SK-N-SH (cell line): ENCODE data around the gene ITK. TPM values are rescaled to one million over a fixed set of nuclear protein-coding genes. Genes with fewer than 3 reads are reported as not detected.

Experiments
- CTCF ChIA-PET: fragments of 300-600, 350-600 bp; formaldehyde crosslinking; extraction: SDS; loops from one replicate; lab custom pipeline; 2021; lab: Yijun Ruan, JAX
- POLR2A ChIA-PET: fragments of 350-600 bp; sonication (Branson Sonifier 250); formaldehyde crosslinking; extraction: SDS; loops from one replicate; lab custom pipeline; 2020; ENCODE audit warnings: antibody characterized with exemption, inconsistent platforms; lab: Yijun Ruan, JAX
- DNase-seq: peaks from one replicate; pipeline ENCODE4 v3.0.0; 2012
- H2AFZ ChIP-seq: fragments of 200-600 bp; sonication (generic); 2 replicates; pipeline ENCODE4 v1.8.1; 2016; ENCODE audit warnings: antibody characterized with exemption, mild to moderate bottlenecking, low read depth
- H3F3A ChIP-seq: fragments of 200-600 bp; sonication (generic); replicated peaks from 2 replicates; pipeline ENCODE3; 2016; ENCODE audit warnings: antibody characterized with exemption, mild to moderate bottlenecking; ENCODE audit not compliant: insufficient read depth
- H3K27ac ChIP-seq, 2 experiments: fragments of 200-500 bp in 1 of 2; fragments of 200-600 bp in 1 of 2; sonication (Bioruptor generic) in 1 of 2; sonication (generic), shearing (Covaris generic) in 1 of 2; 2 replicates each; pipeline versions ENCODE4 v1.5.1 to v1.6.1; 2014 to 2016; ENCODE audit warnings: low read depth in 2 of 2, inconsistent platforms in 1 of 2, low read length in 1 of 2, mild to moderate bottlenecking in 1 of 2, mixed read lengths in 1 of 2
- H3K27me3 ChIP-seq: fragments of 200-600 bp; sonication (generic), shearing (Covaris generic); 2 replicates; pipeline ENCODE4 v1.6.1; 2016; ENCODE audit warnings: mixed run types; ENCODE audit not compliant: insufficient read depth
- H3K36me3 ChIP-seq, 2 experiments: fragments of 200-500 bp in 1 of 2; fragments of 200-600 bp in 1 of 2; sonication (Bioruptor generic) in 1 of 2; sonication (generic) in 1 of 2; replicated peaks in 1 of 2; 2 replicates each; pipeline versions ENCODE3 to v1.5.1; 2014 to 2016; ENCODE audit warnings: low read length in 1 of 2, mild to moderate bottlenecking in 1 of 2; ENCODE audit not compliant: insufficient read depth in 2 of 2, control insufficient read depth in 1 of 2
- H3K4me1 ChIP-seq, 2 experiments: fragments of 200-500 bp in 1 of 2; fragments of 200-600 bp in 1 of 2; sonication (Bioruptor generic) in 1 of 2; sonication (generic), shearing (Covaris generic) in 1 of 2; 2 replicates each; pipeline versions ENCODE4 v1.5.1 to v1.6.1; 2014 to 2016; ENCODE audit warnings: low read depth in 1 of 2, low read length in 1 of 2, mixed run types in 1 of 2; ENCODE audit not compliant: insufficient read depth in 2 of 2, control insufficient read depth in 1 of 2
- H3K4me2 ChIP-seq: fragments of 200-600 bp; sonication (generic), shearing (Covaris generic); 2 replicates; pipeline ENCODE4 v1.6.1; 2017; ENCODE audit warnings: mixed run types
- H3K4me3 ChIP-seq, 2 experiments: fragments of 200-500 bp in 1 of 2; fragments of 200-600 bp in 1 of 2; sonication (Bioruptor generic) in 1 of 2; sonication (generic), shearing (Covaris generic) in 1 of 2; 2 replicates each; pipeline versions ENCODE4 v1.5.1 to v1.8.1; 2014 to 2016; ENCODE audit warnings: low read depth in 2 of 2, inconsistent platforms in 1 of 2, low read length in 1 of 2, mild to moderate bottlenecking in 1 of 2, mixed read lengths in 1 of 2, moderate library complexity in 1 of 2
- H3K79me2 ChIP-seq: fragments of 200-600 bp; sonication (generic); 2 replicates; pipeline ENCODE4 v1.8.1; 2017; ENCODE audit warnings: mild to moderate bottlenecking; ENCODE audit not compliant: insufficient read depth
- H3K9ac ChIP-seq: fragments of 200-600 bp; sonication (generic); 2 replicates; pipeline ENCODE4 v1.6.1; 2017; ENCODE audit warnings: mixed run types
- H3K9me2 ChIP-seq: fragments of 200-600 bp; sonication (generic); 2 replicates; pipeline ENCODE4 v1.6.1; 2017; ENCODE audit warnings: mixed run types
- H3K9me3 ChIP-seq: fragments of 200-600 bp; sonication (generic); 2 replicates; pipeline ENCODE4 v1.6.1; 2017; ENCODE audit warnings: mixed run types, mild to moderate bottlenecking, moderate library complexity
- H4K20me1 ChIP-seq: fragments of 200-600 bp; sonication (generic); 2 replicates; pipeline ENCODE4 v1.6.1; 2017; ENCODE audit warnings: mild to moderate bottlenecking, mixed run types; ENCODE audit not compliant: insufficient read depth
- CHD2 ChIP-seq: fragments of 150-350 bp; IDR thresholded peaks from 2 replicates; pipeline ENCODE4 v1.6.1; 2018; ENCODE audit warnings: low read length; ENCODE audit not compliant: partially characterized antibody
- CTCF ChIP-seq: fragments of 200-600 bp; sonication (generic); IDR thresholded peaks from 2 replicates; pipeline ENCODE4 v1.6.1; 2017; ENCODE audit warnings: antibody characterized with exemption, mild to moderate bottlenecking, moderate library complexity
- ELF1 ChIP-seq: IDR thresholded peaks from 2 replicates; pipeline ENCODE4 v1.4.0; 2012
- FOXJ3 ChIP-seq: sonication (generic); formaldehyde crosslinking; IDR thresholded peaks from 2 replicates; pipeline ENCODE4 v1.5.1; 2020; ENCODE audit warnings: mild to moderate bottlenecking, missing genetic modification reagents
- IRF3 ChIP-seq: fragments of 150-350 bp; IDR thresholded peaks from 2 replicates; pipeline ENCODE4 v1.6.1; 2016; ENCODE audit warnings: mild to moderate bottlenecking, low read depth, low read length
- JUND ChIP-seq: IDR thresholded peaks from 2 replicates; pipeline ENCODE4 v1.4.0; 2012
- NFIC ChIP-seq: IDR thresholded peaks from 2 replicates; pipeline ENCODE4 v1.4.0; 2012; ENCODE audit warnings: borderline replicate concordance
- POLR2AphosphoS5 ChIP-seq: IDR thresholded peaks from 2 replicates; pipeline ENCODE4 v1.6.1; 2012; ENCODE audit warnings: low read depth, low read length
- RCOR1 ChIP-seq: fragments of 150-350 bp; IDR thresholded peaks from 2 replicates; pipeline ENCODE4 v1.6.1; 2017; ENCODE audit warnings: antibody characterized with exemption, low read length
- SMC3 ChIP-seq: IDR thresholded peaks from 2 replicates; pipeline ENCODE4 v1.6.1; 2012; ENCODE audit warnings: low read depth, low read length, improper control_type of control experiment
- YY1 ChIP-seq: IDR thresholded peaks from 2 replicates; pipeline ENCODE4 v1.4.0; 2012; ENCODE audit warnings: low read depth, mild to moderate bottlenecking
- WGBS: methylation state at CpG from one replicate; pipeline ENCODE4 v1.1.6; 2017; ENCODE audit warnings: low lambda C conversion rate; 5-methylcytosine and 5-hydroxymethylcytosine counted together
- polyA plus RNA-seq, 3 experiments: library from polyadenylated mRNA; depleted of rRNA; stranded (reverse); fragments of >200 nt; gene quantifications; 2 replicates each; pipeline ENCODE4 v1.2.3, GENCODE V29; 2012

Gene ITK
- polyA plus RNA-seq, 1 of the 3 experiments (the other 2 are of a cell fraction): not detected

GRCh38 chr5:157303023-157303422, 122.4 kb downstream of the ITK start:
- CTCF ChIA-PET: interaction anchor here (1.2 to 2.5 kb wide), 3 partner anchors 10 to 50 kb away, joined by 3 to 6 read pairs (median 5); no protein-coding TSS in a partner anchor
- no peak for DNase-seq
- TF ChIP-seq FOXJ3: no peak
- no peak for TF ChIP-seq SMC3
- TF ChIP-seq JUND: no peak
- no peak for TF ChIP-seq ELF1
- TF ChIP-seq POLR2AphosphoS5: no peak
- TF ChIP-seq IRF3: no peak
- no peak for TF ChIP-seq CHD2
- TF ChIP-seq NFIC: no peak

GRCh38 chr5:157303667-157304327, 123.2 kb downstream of the ITK start:
- peak; percentile 25; the same call in 1 of the 2 replicates for TF ChIP-seq CTCF
- no peak for TF ChIP-seq YY1
- no peak for TF ChIP-seq NFIC
- TF ChIP-seq RCOR1: no peak
- TF ChIP-seq FOXJ3: no peak
- no peak for TF ChIP-seq IRF3
- H3K27me3 ChIP-seq: no peaks in the 10 kb centered on the region
- no peak overlapping the region for H2AFZ ChIP-seq
- no peak for DNase-seq
- no peak overlapping the region for H3K9ac ChIP-seq
- no peaks in the 10 kb centered on the region for H3K9me3 ChIP-seq
- no peak overlapping the region for H3K4me2 ChIP-seq
- H3F3A ChIP-seq: no peaks in the 10 kb centered on the region
- CTCF ChIA-PET: interaction anchor here (0.6 to 6.7 kb wide), 3 partner anchors 9 to 873 kb away, joined by 3 to 40 read pairs (median 6); no protein-coding TSS in a partner anchor
- no peaks in the 10 kb centered on the region for H3K79me2 ChIP-seq
- WGBS: 83% methylated on average over 3 of the region's 8 CpGs
- no peak overlapping the region for H3K4me3 ChIP-seq
- no peak overlapping the region for H3K27ac ChIP-seq
- H3K4me1 ChIP-seq: no peaks in the 10 kb centered on the region
- POLR2A ChIA-PET: no interaction called here
- no peaks in the 10 kb centered on the region for H3K9me2 ChIP-seq
- H3K36me3 ChIP-seq: peaks cover 0 to 13% of the 10 kb centered on the region in 2 experiments
- H4K20me1 ChIP-seq: no peaks in the 10 kb centered on the region

More at GRCh38 chr5:157303023-157303422, 122.4 kb downstream of the ITK start:
- Histone ChIP-seq H3K36me3 (peaks cover 0 to 12% of the 10 kb centered on the region in 2 experiments), H3K79me2 (no peaks in the 10 kb centered on the region), H3K4me3 (no peak overlapping the region), H3K9me3 (no peaks in the 10 kb centered on the region), H3K27ac (no peak overlapping the region), H3F3A (no peaks in the 10 kb centered on the region), H3K27me3 (no peaks in the 10 kb centered on the region), H3K4me1 (no peaks in the 10 kb centered on the region), H3K9ac (no peak overlapping the region), H2AFZ (no peak overlapping the region), H3K9me2 (no peaks in the 10 kb centered on the region), H4K20me1 (no peaks in the 10 kb centered on the region), H3K4me2 (no peak overlapping the region)
- POLR2A ChIA-PET: no interaction called here
- 84% methylated on average over 5 of the region's 5 CpGs for WGBS

Other genes with a start within 250 kb of the ITK start
- not detected in 2 replicates for gene TIMD4, start 217.6 kb upstream of the ITK start, polyA plus RNA-seq (2012; rRNA removed)
- not detected in 2 replicates for gene HAVCR1, start 121.7 kb upstream of the ITK start, polyA plus RNA-seq (2012; rRNA removed)
- 0.12 and 0.18 TPM in 2 replicates for gene HAVCR2, start 71.8 kb upstream of the ITK start, polyA plus RNA-seq (2012; rRNA removed)
- 5.3 and 8.1 TPM in 2 replicates for gene MED7, start 38.0 kb upstream of the ITK start, polyA plus RNA-seq (2012; rRNA removed)
- not detected in 2 replicates for gene GARIN3, start 14.6 kb upstream of the ITK start, polyA plus RNA-seq (2012; rRNA removed)
- gene CYFIP2, start 85.3 kb downstream of the ITK start, polyA plus RNA-seq (2012; rRNA removed): 20.1 and 21.3 TPM in 2 replicates